H1 (cell line): ENCODE measurements around the gene OBSCN. TPM values are rescaled to one million over a fixed set of nuclear protein-coding genes. Genes with fewer than 3 reads are reported as not detected.

Experiments
- CTCF ChIA-PET: fragments of 300-600 bp; sonication (Branson Sonifier 250); formaldehyde crosslinking; loops from one replicate; lab custom pipeline; 2021; ENCODE audit not compliant: partially characterized antibody; lab: Charles Lee
- POLR2A ChIA-PET: fragments of 300-600 bp; sonication (Branson Sonifier 250); formaldehyde crosslinking; loops from one replicate; lab custom pipeline; 2021; ENCODE audit warnings: inconsistent platforms; ENCODE audit not compliant: partially characterized antibody; lab: Charles Lee
- DNase-seq, 2 experiments: peaks; one replicate each; pipeline versions ENCODE4 v3.0.0 to v3.0.0-alpha.2; 2010 to 2022; ENCODE audit warnings: low spot score in 2 of 2, low read depth in 1 of 2, mixed read lengths in 1 of 2
- FAIRE-seq: peaks from 2 replicates; lab custom pipeline; 2011; peaks lifted over from hg19 to GRCh38; lab: Jason Lieb, UNC
- H2AFZ ChIP-seq: 2 replicates; pipeline ENCODE4 v1.8.1; 2012; ENCODE audit warnings: low read length, inconsistent platforms
- H2AK5ac ChIP-seq: 2 replicates; pipeline ENCODE4 v1.6.1; 2013; ENCODE audit warnings: low read depth, low read length
- H2BK120ac ChIP-seq: replicated peaks from 2 replicates; pipeline ENCODE3; 2013; ENCODE audit warnings: low read depth, low read length, inconsistent platforms
- H2BK12ac ChIP-seq: 2 replicates; pipeline ENCODE4 v1.6.1; 2013; ENCODE audit warnings: low read depth, low read length
- H2BK15ac ChIP-seq: 2 replicates; pipeline ENCODE4 v1.6.1; 2013; ENCODE audit warnings: low read length
- H2BK20ac ChIP-seq: 2 replicates; pipeline ENCODE4 v1.6.1; 2013; ENCODE audit warnings: low read length
- H2BK5ac ChIP-seq: 2 replicates; pipeline ENCODE4 v1.6.1; 2013; ENCODE audit warnings: low read depth, low read length
- H3K14ac ChIP-seq: 2 replicates; pipeline ENCODE4 v1.6.1; 2013; ENCODE audit warnings: inconsistent platforms; ENCODE audit not compliant: insufficient read length
- H3K18ac ChIP-seq: 2 replicates; pipeline ENCODE4 v1.6.1; 2013; ENCODE audit warnings: low read length; ENCODE audit errors: extremely low read depth
- H3K23ac ChIP-seq: 2 replicates; pipeline ENCODE4 v1.6.1; 2013; ENCODE audit warnings: inconsistent platforms; ENCODE audit not compliant: insufficient read length
- H3K23me2 ChIP-seq: 2 replicates; pipeline ENCODE4 v1.6.1; 2013; ENCODE audit warnings: low read depth, low read length
- H3K27ac ChIP-seq: 2 replicates; pipeline ENCODE4 v1.6.1; 2011; ENCODE audit warnings: low read depth, low read length, inconsistent platforms
- H3K27me3 ChIP-seq, 4 experiments: replicated peaks in 1 of 4; 1 replicate in 1 of 4; 2 replicates in 3 of 4; pipeline versions ENCODE4 v1.6.1 to v1.8.1; 2011 to 2013; ENCODE audit warnings: low read length in 3 of 4, mild to moderate bottlenecking in 3 of 4, inconsistent platforms in 2 of 4, mixed read lengths in 2 of 4, moderate library complexity in 1 of 4; ENCODE audit not compliant: control insufficient read depth in 3 of 4, insufficient read depth in 3 of 4; ENCODE audit errors: extremely low read depth in 1 of 4
- H3K36me3 ChIP-seq, 4 experiments: 2 replicates each; pipeline versions ENCODE4 v1.6.1 to v1.8.1; 2011 to 2013; ENCODE audit warnings: mild to moderate bottlenecking in 4 of 4, low read length in 3 of 4, moderate library complexity in 2 of 4, control low read depth in 1 of 4, inconsistent platforms in 1 of 4; ENCODE audit not compliant: insufficient read depth in 4 of 4, control insufficient read depth in 2 of 4
- H3K4ac ChIP-seq: replicated peaks from 2 replicates; pipeline ENCODE3; 2013; ENCODE audit warnings: low read length, low read depth, mixed read lengths, inconsistent platforms; ENCODE audit not compliant: insufficient read length
- H3K4me1 ChIP-seq, 4 experiments: replicated peaks in 1 of 4; 1 replicate in 1 of 4; 2 replicates in 3 of 4; pipeline versions ENCODE4 v1.6.1 to v1.8.1; 2011 to 2013; ENCODE audit warnings: low read length in 3 of 4, inconsistent platforms in 2 of 4, mixed read lengths in 1 of 4; ENCODE audit not compliant: insufficient read depth in 4 of 4, control insufficient read depth in 3 of 4
- H3K4me2 ChIP-seq, 2 experiments: 2 replicates each; pipeline versions ENCODE4 v1.6.1 to v1.8.1; 2011 to 2013; ENCODE audit warnings: low read depth in 2 of 2, low read length in 2 of 2, control low read depth in 1 of 2, inconsistent platforms in 1 of 2, mild to moderate bottlenecking in 1 of 2; ENCODE audit not compliant: insufficient read depth in 1 of 2
- H3K4me3 ChIP-seq, 4 experiments: fragments of 200-600, 300-600 bp in 1 of 4; sonication (generic), shearing (Covaris generic), sonication (Bioruptor Twin) in 1 of 4; 2 replicates each; pipeline versions ENCODE4 v1.5.1 to v1.8.1; 2011 to 2016; ENCODE audit warnings: low read length in 4 of 4, low read depth in 3 of 4, control low read depth in 2 of 4, inconsistent platforms in 2 of 4, mild to moderate bottlenecking in 2 of 4, mixed read lengths in 1 of 4, moderate library complexity in 1 of 4; ENCODE audit not compliant: insufficient read depth in 2 of 4; ENCODE audit errors: extremely low read depth in 1 of 4
- H3K56ac ChIP-seq: replicated peaks from 2 replicates; pipeline ENCODE3; 2013; ENCODE audit warnings: low read depth, mild to moderate bottlenecking, mixed read lengths, low read length, inconsistent platforms; ENCODE audit not compliant: insufficient read length
- H3K79me1 ChIP-seq: 2 replicates; pipeline ENCODE4 v1.6.1; 2013; ENCODE audit warnings: low read depth, low read length, control low read depth
- H3K79me2 ChIP-seq, 2 experiments: 2 replicates each; pipeline versions ENCODE4 v1.6.1 to v1.8.1; 2012 to 2013; ENCODE audit warnings: low read length in 2 of 2, mild to moderate bottlenecking in 2 of 2, inconsistent platforms in 1 of 2; ENCODE audit not compliant: insufficient read depth in 2 of 2, control insufficient read depth in 1 of 2
- H3K9ac ChIP-seq, 4 experiments: replicated peaks in 1 of 4; 1 replicate in 1 of 4; 2 replicates in 3 of 4; pipeline versions ENCODE4 v1.6.1 to v1.8.1; 2011 to 2013; ENCODE audit warnings: low read depth in 3 of 4, low read length in 3 of 4, control low read depth in 2 of 4, mild to moderate bottlenecking in 2 of 4, moderate library complexity in 2 of 4, inconsistent platforms in 1 of 4; ENCODE audit errors: extremely low read depth in 1 of 4
- H3K9me3 ChIP-seq, 2 experiments: 2 replicates each; pipeline versions ENCODE4 v1.6.1 to v1.8.1; 2012 to 2013; ENCODE audit warnings: mild to moderate bottlenecking in 2 of 2, moderate library complexity in 2 of 2, control low read depth in 1 of 2, inconsistent platforms in 1 of 2, low read depth in 1 of 2, low read length in 1 of 2, mixed read lengths in 1 of 2; ENCODE audit not compliant: insufficient read depth in 2 of 2
- H4K20me1 ChIP-seq, 2 experiments: replicated peaks in 1 of 2; 2 replicates each; pipeline versions ENCODE3 to v1.8.1; 2011 to 2013; ENCODE audit warnings: inconsistent platforms in 2 of 2, low read length in 2 of 2, mild to moderate bottlenecking in 1 of 2; ENCODE audit not compliant: insufficient read depth in 2 of 2, control insufficient read depth in 1 of 2
- H4K5ac ChIP-seq: 2 replicates; pipeline ENCODE4 v1.6.1; 2013; ENCODE audit warnings: low read length, low read depth, mixed read lengths, inconsistent platforms; ENCODE audit not compliant: insufficient read length
- H4K8ac ChIP-seq: 2 replicates; pipeline ENCODE4 v1.8.0; 2013; ENCODE audit warnings: mild to moderate bottlenecking, moderate library complexity, low read length, inconsistent platforms; ENCODE audit not compliant: insufficient read depth; ENCODE audit errors: extremely low read depth
- H4K91ac ChIP-seq: replicated peaks from 2 replicates; pipeline ENCODE3; 2013; ENCODE audit warnings: low read length, mixed read lengths, inconsistent platforms; ENCODE audit not compliant: insufficient read length
- BACH1 ChIP-seq: IDR thresholded peaks from 2 replicates; pipeline ENCODE4 v1.6.1; 2012; ENCODE audit warnings: low read length, improper control_type of control experiment
- E2F6 ChIP-seq: IDR thresholded peaks from 2 replicates; pipeline ENCODE4 v1.6.1; 2012; ENCODE audit warnings: inconsistent platforms
- MAFK ChIP-seq: IDR thresholded peaks from 2 replicates; pipeline ENCODE4 v1.6.1; 2012; ENCODE audit warnings: low read depth, mild to moderate bottlenecking, improper control_type of control experiment, low read length
- POU5F1 ChIP-seq: IDR thresholded peaks from 2 replicates; pipeline ENCODE4 v1.6.1; 2011; ENCODE audit warnings: low read depth, mild to moderate bottlenecking, low read length, moderate library complexity
- RXRA ChIP-seq: IDR thresholded peaks from 2 replicates; pipeline ENCODE4 v1.6.1; 2011; ENCODE audit warnings: low read depth, mild to moderate bottlenecking, low read length, moderate library complexity; ENCODE audit not compliant: insufficient read depth
- SIRT6 ChIP-seq: IDR thresholded peaks from one replicate; pipeline ENCODE4 v1.7.1; 2012; ENCODE audit warnings: low read length, inconsistent platforms
- WGBS, 2 experiments: shearing (Covaris generic) in 1 of 2; methylation state at CpG; one replicate each; pipeline versions ENCODE4 v1.1.6 to v1.1.7; 2013 to 2015; ENCODE audit warnings: low lambda C conversion rate in 2 of 2, mixed read lengths in 2 of 2, inconsistent platforms in 1 of 2, low coverage in 1 of 2, missing lambda C conversion rate in 1 of 2; ENCODE audit not compliant: insufficient replicate concordance in 2 of 2, insufficient coverage in 1 of 2, insufficient read length in 1 of 2; ENCODE audit errors: extremely low coverage in 1 of 2, missing lambda C conversion rate in 1 of 2; 5-methylcytosine and 5-hydroxymethylcytosine counted together
- polyA plus RNA-seq, 7 experiments: library from polyadenylated mRNA; depleted of rRNA in 3 of 7; stranded (reverse) in 5 of 7; unstranded in 2 of 7; fragments of >200 nt in 5 of 7; fragments of 200-250 nt in 2 of 7; gene quantifications; 1 replicate in 5 of 7; 2 replicates in 1 of 7; 4 replicates in 1 of 7; pipeline versions ENCODE4 v1.2.1 to v1.2.3, GENCODE V29; 2011 to 2013; ENCODE audit warnings: missing spikeins in 2 of 7, mixed read lengths in 2 of 7
- total RNA-seq: library from RNA; stranded (reverse); fragmentation: NEBNext Ultra II Directional; extraction: Animal tissue kit (Norgen Biotek cat#: 25700); gene quantifications from 2 replicates; pipeline ENCODE4 v1.2.1, GENCODE V29; 2021

OBSCN gene
- total and polyA plus RNA-seq, 2 of the 8 experiments (the other 6 are each of a cell fraction or from before 2014, with no cell fraction given), result 7.5 to 28.4 TPM

- WGBS, 2 experiments, result 95% methylated on average over 14 of the region's 16 CpGs; no CpG with 5 or more reads in 1 of the 2 experiments
- H4K91ac ChIP-seq, result no peak overlapping the region
- no peak overlapping the region for H3K27ac ChIP-seq
Measured at GRCh38 chr1:228317891-228318810, 110.3 kb downstream of the OBSCN start.

More at GRCh38 chr1:228317891-228318810, 110.3 kb downstream of the OBSCN start:
- H3K9me3 ChIP-seq, result no peaks in the 10 kb centered on the region; a peak in 1 of 4 replicates
- H3K4me1 ChIP-seq, result no peaks in the 10 kb centered on the region
- H2BK15ac ChIP-seq, result no peak overlapping the region
- H3K14ac ChIP-seq, result no peak overlapping the region
- H4K8ac ChIP-seq, result no peak overlapping the region
- CTCF ChIA-PET, result interaction anchor here (0.7 to 1.5 kb wide), 8 partner anchors 9 to 318 kb away, joined by 3 to 7 read pairs (median 3); no protein-coding TSS in a partner anchor
- no peaks in the 10 kb centered on the region for H3K27me3 ChIP-seq
- no peak overlapping the region for H3K23ac ChIP-seq
- H2BK20ac ChIP-seq, result no peak overlapping the region
- H2BK120ac ChIP-seq, result no peak overlapping the region
- FAIRE-seq (no peak), DNase-seq (no peak)
- no peak overlapping the region for H2AFZ ChIP-seq
- POLR2A ChIA-PET, result interaction anchor here (1.5 kb wide), 1 partner anchor 9 kb away, joined by 3 read pairs; no protein-coding TSS in a partner anchor
- no peak overlapping the region for H3K18ac ChIP-seq
- no peak for TF ChIP-seq E2F6
- no peak for TF ChIP-seq POU5F1
- no peak for TF ChIP-seq MAFK
- TF ChIP-seq SIRT6, result no peak
- no peak for TF ChIP-seq BACH1
- no peak for TF ChIP-seq RXRA
- no peak overlapping the region for H3K56ac ChIP-seq
- H3K79me1 ChIP-seq, result no peaks in the 10 kb centered on the region
- no peak overlapping the region for H2AK5ac ChIP-seq
- H3K9ac ChIP-seq, result no peak overlapping the region
- peaks cover 3 to 36% (median 26%) of the 10 kb centered on the region in 4 experiments; a peak in 6 of 8 replicates for H3K36me3 ChIP-seq
- H3K4me2 ChIP-seq, result no peak overlapping the region
- H3K4ac ChIP-seq, result no peak overlapping the region
- no peak overlapping the region for H2BK12ac ChIP-seq
- peaks cover 14% of the 10 kb centered on the region; the same call in 1 of the 2 replicates for H3K23me2 ChIP-seq
- no peak overlapping the region for H3K4me3 ChIP-seq
- no peaks in the 10 kb centered on the region for H3K79me2 ChIP-seq
- H2BK5ac ChIP-seq, result no peak overlapping the region
- H4K20me1 ChIP-seq, result peaks cover 0 to 11% of the 10 kb centered on the region in 2 experiments
- no peak overlapping the region for H4K5ac ChIP-seq
